ENCODE data around the gene SSUH2. TPM values are rescaled to one million over a fixed set of nuclear protein-coding genes. Genes with fewer than 3 reads are reported as not detected.

The SSUH2 gene
- total RNA-seq, 1 donor from 2014 or later, result 0.51 TPM

DNA sequence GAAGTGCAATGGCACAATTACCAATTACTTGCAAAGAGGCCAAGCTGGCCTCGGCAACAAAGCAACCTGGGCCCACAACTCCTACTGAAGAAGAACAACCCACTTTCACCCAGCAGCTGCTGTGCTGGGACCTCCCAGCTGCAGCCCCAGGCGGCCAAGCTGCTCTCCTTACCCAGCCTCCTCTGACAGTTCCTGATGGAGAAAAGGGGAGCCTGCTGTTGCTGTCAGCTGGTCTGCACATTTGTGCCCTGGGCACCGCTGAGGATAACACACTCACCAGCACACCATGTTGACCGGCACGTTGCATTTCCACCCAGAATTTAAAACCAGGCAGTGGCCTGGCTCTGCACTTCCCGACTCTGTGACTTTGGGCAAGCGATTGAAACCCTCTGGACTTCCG is 33.6 kb downstream of the SSUH2 start:
- DNase-seq (ENCODE audit: low read depth in 2 of 2), result no peak

- no peak for DNase-seq (ENCODE audit: low read depth in 2 of 2)
These were observed 35.7 kb downstream of the SSUH2 start for GRCh38 chr3:8608791-8609467.

DNA sequence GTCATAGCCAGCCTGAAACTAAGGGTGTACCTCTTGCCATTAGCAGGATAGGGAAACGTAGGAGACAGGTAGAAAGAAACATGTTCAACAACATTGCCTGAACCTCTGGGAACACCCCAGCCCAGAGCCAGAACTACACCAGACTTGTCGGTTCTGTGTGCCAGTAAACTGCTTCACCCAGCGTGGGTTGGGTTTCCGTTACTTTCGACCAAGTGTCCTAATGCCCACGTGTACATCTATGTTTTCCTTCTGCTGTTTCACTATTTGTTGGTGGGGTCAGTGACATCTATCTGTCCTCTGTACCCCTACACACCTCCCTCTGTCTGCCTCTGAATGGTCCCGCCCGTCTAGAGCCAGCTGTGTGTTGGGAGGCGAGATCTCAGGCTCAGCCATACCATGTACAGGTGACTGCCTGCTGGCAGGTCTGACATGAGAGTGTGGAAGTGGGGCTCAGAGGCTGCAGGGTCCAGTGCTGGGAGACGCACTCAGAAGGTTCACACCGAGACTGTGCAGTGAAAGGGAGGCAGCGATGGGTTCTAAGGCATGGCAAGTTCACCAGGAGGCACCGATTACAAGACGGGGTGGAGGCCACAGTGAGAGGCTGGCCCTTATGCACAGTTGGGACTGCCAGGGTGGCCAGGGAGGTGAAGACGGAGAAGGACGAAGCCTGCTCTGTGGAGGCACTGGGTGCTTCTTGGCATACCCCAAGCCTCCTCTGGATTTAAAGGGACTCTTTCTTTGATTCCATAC is 36.4 kb downstream of the SSUH2 start:
- DNase-seq (ENCODE audit: low read depth in 2 of 2), result no peak

GRCh38 chr3:8607234-8608040 is 37.2 kb downstream of the SSUH2 start:
- DNase-seq (ENCODE audit: low read depth in 2 of 2), result peak; percentile 29 to 73

DNA sequence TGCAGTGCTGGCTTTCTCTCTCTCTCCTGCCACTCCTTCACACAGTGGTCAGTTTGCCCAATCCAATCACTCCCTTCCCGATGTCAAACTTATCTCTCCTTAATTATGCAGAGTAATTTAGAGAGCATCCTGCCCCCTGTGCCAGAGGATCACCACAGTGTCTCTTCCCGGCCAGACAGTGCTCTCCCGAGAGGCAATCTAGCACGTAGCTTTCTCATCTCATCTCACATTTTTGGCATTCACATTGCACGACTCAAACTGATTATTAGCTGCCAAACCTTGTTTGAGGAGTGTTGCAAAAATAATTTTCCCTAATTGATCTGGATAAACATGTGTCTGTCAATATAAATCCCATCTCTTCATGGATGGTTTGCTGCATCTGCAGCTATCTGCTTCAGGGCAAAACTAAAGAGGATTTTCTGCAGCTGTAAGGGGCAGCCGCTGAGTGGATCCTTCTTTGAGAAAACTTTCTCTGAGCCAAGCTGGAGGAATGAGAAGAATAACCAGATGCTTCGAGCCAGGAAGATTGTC is 37.8 kb downstream of the SSUH2 start:
- no peak for DNase-seq (ENCODE audit: low read depth in 2 of 2)

DNA sequence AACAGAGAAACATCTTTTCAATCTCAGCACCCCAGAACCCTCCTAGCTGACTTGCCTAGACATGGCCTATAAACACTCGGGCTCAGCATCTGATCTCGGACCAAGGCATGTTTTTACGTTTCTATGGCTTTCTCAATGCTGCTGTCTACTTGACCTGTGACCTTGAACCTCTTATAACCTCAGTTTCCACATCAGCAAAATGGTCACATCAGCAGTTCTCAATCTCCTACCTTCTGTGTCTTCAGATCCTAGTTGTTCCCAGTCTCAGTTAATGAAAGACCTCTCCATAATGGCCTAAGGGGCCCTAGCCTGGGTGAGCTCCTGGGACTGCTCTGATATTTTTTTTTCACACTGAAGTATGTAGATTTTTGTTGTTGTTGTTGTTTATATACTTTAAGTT is 39.6 kb downstream of the SSUH2 start:
- no peak for DNase-seq (ENCODE audit: low read depth in 2 of 2)

DNA sequence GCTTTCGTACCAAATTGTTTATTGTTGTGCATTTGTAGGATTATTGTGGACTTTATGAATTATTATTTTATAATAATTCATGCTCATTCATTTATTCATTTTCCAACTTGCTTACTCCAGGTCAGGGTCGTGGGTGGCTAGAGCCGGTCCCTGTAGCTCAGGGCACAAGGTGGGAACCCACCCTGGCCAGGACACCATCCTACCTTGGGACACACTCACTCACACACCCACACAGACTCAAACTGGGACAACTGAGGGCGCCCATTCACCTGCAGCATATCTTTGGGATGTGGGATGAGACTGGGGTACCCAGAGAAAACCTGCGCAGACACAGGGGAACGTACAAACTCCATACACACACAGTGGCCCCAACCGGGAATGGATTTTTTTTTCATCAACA is 40.6 kb downstream of the SSUH2 start:
- no peak for DNase-seq (ENCODE audit: low read depth in 2 of 2)

GRCh38 chr3:8603115-8603710 is 41.4 kb downstream of the SSUH2 start:
- peak; percentile 24 to 69 for DNase-seq (ENCODE audit: low read depth in 2 of 2)

- no peak for DNase-seq (ENCODE audit: low read depth in 2 of 2)
These were observed 44.1 kb downstream of the SSUH2 start for GRCh38 chr3:8600457-8600856.

DNA sequence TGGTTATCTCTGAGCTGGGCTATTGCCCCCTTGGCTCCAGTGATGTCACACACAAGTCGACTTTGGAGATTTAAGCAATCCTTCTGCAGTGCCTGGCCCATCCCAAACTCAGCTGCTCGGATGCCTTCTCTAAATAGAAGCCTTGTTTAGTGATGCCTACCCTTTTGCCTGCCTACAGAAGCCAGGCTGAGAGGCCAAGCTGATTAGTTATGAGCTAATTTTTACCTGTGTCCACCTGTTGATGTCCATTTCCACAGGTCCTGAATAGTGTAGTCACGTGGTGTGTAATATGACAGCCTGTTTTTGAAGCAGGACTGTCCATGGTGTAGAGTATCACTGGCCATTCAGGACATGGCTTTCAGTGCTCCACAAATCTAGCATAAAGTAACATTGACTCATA is 45.5 kb downstream of the SSUH2 start:
- DNase-seq (ENCODE audit: low read depth in 2 of 2), result no peak

- DNase-seq (ENCODE audit: low read depth in 2 of 2), result no peak
These were observed 47.3 kb downstream of the SSUH2 start for GRCh38 chr3:8597219-8597853.

- no peak for DNase-seq (ENCODE audit: low read depth in 2 of 2)
These were observed 48.0 kb downstream of the SSUH2 start for GRCh38 chr3:8596321-8597218.

- no peak for DNase-seq (ENCODE audit: low read depth in 2 of 2)
These were observed 48.9 kb downstream of the SSUH2 start for GRCh38 chr3:8595695-8596115.

DNA sequence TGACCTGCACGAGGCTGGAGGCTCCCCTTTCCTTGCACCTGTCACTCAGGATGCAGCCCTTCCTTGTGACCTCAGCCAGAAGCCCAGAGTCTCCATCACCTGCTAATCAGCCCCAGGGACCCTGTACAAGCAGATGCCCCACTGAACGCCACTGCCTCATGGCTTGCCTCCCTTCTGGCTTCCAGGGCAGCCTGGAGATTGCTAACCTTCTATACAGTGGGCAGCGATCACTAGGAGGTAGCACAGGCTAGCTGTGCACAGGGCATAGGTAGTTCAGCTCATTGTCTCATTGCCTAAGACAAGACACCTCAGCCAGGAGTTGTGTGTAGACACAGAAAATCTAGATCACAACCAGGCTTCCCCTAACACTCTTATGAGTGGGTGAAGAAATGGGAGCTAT is 49.3 kb downstream of the SSUH2 start:
- no peak for DNase-seq (ENCODE audit: low read depth in 2 of 2)

DNA sequence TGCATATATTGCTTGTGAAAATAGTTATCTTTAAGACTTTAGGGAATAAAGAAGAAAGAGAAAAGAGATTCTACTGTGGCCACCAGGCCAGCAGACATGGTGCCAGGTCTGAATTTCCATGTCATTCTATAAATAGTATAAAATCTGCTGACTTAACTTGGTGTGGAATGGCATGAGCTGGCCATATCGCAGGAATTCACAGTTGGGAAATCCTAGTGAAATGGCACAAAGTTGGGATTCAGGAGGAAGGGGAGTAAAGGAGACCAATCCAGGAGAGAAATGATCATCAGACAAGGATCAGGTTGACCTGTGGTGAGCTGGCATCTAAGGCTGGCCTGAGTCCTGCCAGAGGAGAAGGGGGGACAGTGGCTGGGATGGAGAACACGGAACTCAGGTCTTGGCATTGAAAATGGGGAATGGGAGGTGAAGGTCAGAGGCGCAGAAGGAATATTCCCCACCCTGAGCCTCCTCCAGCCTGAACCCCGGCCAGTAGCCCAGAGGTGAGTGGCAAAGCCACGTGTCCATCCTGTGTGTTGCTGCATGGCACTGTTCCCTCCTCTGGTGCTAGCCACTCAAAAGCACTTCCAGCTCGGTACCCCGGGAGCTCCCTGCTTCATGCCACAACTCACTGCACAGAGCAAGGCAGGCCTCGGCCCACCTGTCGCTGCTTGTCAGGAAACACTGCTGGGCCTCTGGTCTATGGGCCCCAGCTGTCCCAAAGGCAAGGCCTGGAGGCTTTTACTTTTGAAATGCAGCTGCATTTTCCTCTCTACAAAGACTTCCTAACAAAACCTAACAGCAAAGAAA is 51.4 kb downstream of the SSUH2 start:
- DNase-seq (ENCODE audit: low read depth in 2 of 2), result no peak

- DNase-seq (ENCODE audit: low read depth in 2 of 2), result no peak
These were observed 54.6 kb downstream of the SSUH2 start for GRCh38 chr3:8589880-8590556.

DNA sequence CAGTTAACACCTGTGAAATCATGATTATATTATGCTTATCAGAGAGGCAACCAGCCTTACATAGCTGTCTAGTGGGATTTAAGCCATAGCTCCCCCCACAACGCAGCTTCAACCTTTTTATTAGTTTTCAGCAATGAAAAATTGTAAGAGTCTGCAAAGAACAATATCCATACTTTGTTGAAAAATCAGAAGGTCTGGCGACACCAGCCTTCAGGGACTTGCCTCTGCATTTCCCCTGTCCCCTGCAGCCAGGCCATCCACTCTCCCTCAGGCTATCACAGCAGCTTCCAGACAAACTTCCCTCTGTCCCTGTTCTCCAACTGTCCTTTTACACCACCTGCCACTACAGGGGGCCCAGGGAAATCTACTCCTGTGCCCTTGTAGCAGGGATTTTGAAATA is 59.9 kb downstream of the SSUH2 start:
- no peak for DNase-seq (ENCODE audit: low read depth in 2 of 2)

GRCh38 chr3:8581806-8582445 is 62.7 kb downstream of the SSUH2 start:
- DNase-seq (ENCODE audit: low read depth in 2 of 2), result no peak

All from dermis microvascular lymphatic vessel endothelial cell (primary cell).